GM21723 (cell line): ENCODE results near the gene PSMD1.
A peak's percentile ranks its signal among the peaks of the same experiment; 100 is the strongest.
"Not testable (repeated sequence)": the region's sequence is repeated elsewhere in the genome, so short reads cannot be mapped to it uniquely, and the experiment has no call there.

Experiments used
- ATAC-seq: cut with Tn5 transposase; IDR thresholded peaks from one replicate; pipeline ENCODE4 v1.9.1; 2021; ENCODE audit warnings: mild to moderate bottlenecking, moderate library complexity; ENCODE audit not compliant: unreplicated experiment

PSMD1 gene

DNA sequence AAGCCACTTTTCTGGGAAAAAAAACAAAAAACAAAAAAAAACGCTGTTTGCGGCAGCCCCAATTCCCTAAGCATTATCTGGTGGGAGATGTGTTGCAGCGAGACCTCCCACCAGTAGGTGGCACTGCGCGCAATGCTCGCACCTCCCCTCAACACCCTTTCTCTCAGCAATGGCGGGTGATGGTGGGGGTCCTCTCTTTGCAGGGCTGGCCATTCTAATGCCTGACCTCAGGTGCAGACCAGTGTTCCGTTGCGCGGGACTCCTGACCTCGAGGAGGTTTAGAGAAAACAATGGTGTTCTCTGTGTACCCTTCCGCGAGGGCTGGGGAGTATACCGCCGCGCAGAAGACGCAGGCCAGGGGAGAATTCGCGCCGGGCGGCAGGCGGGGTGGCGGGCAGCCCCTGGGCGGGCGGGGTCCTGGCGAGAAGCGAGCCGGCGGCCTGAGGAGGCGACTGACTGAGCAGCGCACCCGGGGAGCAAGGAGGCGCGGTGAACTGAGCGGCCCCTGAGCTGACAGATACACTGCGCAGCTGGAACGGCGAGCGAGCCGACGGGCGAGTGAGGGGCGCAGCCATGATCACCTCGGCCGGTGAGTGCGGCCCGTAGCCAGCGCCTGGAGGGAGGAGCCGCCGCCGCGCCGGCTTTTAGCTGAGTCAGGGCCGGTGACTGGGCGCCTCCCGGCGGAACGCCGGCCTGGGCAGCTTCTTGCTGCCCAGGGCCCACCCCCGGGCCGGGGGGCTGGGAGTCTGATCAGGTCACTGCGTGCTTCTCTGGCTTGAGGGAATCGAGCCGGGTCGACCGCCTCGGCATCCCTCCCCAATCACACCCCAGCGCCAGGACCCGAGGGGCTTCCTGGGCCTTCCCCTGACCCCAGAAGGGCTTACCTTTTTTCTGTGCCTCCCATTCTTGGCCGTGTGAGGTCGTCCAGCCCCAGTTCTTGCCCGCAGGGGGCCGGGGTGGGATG lies at the start of gene PSMD1:
Gene PSMD1, plus strand, starts transcription at position 415 of the 964 bp plus-strand sequence. Its CDS starts 159 bp downstream, at position 574.
- ATAC-seq: peak; percentile 78

DNA sequence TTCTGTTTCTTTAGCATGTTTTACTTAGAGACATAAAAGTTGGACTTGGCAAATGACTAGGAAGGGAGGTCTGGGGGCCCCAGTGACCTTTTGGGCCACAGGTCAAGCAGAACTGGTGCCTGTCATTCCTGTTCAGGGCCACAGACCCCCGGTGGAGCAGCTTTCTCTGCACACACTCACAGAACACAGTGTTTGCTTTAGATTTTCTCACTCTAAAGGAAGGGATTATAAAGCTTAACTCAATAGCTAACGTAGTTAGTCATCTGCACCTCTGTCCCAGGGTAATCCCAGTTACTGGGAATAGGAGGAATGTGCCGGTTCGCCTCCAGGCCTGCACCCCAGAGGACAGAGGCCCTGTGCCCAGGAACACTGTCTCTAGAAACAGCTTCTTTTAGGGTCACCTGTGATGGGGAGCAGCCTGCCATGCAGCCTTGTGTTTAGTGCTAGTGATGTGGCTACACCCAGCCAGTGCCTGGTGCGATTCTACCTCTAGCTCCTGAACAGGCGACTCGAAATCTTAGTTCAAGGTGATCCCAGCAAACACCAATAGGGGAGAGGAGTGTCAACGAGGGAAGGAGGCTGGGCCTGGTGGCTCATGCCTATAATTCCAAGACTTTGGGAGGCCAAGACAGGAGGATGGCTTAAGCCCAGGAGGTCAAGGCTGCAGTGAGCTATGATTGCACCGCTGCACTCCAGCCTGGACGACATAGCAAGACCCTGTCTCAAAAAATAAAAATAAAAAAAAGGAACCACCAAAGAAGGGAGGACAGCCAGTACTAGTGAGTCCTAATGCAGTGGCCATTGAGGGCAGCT lies 49.2 kb upstream of the PSMD1 start:
- ATAC-seq: no peak

DNA sequence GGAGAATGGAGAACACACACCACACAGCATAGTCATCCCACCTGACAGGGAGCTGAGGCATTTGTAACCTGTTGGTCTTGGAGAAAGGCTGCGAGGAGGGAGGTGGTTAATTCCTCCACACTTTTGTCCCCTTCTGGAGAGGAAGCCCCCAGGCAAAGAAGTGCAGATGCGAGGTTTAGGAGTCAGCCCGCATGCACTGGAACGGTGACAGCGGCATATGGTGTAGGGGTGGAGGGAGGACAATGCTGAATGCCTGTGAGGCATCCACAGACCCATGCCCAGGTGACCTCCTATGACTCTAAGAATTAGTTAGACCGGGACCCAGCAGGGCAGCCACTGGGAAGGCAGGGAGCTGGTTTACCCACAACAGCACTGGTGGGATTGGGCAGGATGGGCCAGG lies 48.5 kb upstream of the PSMD1 start:
- no peak for ATAC-seq

GRCh38 chr2:231009236-231009919 lies 47.3 kb upstream of the PSMD1 start:
- no peak for ATAC-seq

DNA sequence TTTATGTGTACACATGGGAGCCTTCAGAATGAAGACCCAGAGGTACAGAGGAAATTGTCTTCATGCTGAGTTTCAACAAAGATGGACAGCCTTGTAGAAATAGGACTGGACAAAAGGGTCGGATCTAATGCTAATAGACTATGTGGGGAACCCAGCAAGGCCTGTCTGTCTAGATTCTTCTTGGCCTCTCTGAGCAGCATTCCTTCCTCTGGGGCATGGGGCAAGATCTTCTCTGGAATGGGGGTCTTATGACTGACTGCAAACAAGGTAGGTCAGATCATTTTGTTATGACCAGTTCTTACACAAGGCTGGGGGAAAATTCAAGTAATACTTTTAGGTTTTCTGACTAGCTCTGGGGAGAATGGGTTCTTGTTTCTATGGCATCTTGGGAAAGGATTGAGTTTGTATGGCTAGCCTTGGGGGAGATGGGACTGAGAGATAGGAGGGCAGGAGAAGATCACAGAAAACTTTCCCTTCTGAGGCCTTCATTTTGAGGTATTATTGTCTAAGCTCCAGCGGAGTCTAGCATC lies 46.4 kb upstream of the PSMD1 start:
- no peak for ATAC-seq

- ATAC-seq: no peak
Observed at GRCh38 chr2:231011526-231011925, 45.1 kb upstream of the PSMD1 start.

- ATAC-seq: no peak
Observed at GRCh38 chr2:231012463-231012862, 44.2 kb upstream of the PSMD1 start.

DNA sequence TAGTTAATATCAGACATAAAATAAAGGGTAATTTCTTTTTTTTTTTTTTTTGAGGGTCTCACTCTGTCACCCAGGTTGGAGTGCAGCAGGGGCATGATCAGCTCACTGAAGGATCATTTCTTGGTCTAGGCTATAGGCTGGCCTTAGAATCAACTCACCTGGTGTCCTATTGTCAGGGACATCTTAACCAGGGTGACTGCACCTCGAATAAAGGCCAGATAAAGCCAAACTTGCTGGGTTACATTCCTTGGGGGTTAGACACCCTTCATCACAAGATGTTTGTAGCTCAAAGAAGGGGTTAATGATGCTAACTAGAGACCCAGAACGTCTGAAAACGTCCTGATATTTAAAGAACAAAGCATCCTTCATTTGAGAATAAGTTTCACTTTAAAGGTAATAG lies 42.8 kb upstream of the PSMD1 start:
- no peak for ATAC-seq

DNA sequence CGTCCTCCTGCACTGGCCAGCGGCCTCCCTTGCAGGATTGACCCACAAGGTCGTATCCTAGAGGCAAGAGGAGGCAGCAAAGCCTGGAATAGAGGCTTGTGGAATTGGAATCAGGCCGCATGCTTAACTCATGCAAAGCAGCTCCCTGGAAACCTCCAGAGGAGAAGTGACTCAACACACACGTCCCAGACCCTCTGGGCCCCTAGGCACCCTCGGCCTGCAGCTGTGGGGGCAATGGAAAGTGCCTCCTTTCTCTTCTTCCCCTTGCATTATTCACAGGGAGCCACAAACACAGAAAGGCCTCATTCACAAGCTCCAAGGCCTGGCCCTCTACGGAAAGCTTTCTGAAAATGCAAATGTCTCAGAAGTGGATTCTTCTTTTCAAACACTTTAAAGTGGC lies 41.2 kb upstream of the PSMD1 start:
- no peak for ATAC-seq

GRCh38 chr2:231015926-231016325 lies 40.7 kb upstream of the PSMD1 start:
- ATAC-seq: no peak

DNA sequence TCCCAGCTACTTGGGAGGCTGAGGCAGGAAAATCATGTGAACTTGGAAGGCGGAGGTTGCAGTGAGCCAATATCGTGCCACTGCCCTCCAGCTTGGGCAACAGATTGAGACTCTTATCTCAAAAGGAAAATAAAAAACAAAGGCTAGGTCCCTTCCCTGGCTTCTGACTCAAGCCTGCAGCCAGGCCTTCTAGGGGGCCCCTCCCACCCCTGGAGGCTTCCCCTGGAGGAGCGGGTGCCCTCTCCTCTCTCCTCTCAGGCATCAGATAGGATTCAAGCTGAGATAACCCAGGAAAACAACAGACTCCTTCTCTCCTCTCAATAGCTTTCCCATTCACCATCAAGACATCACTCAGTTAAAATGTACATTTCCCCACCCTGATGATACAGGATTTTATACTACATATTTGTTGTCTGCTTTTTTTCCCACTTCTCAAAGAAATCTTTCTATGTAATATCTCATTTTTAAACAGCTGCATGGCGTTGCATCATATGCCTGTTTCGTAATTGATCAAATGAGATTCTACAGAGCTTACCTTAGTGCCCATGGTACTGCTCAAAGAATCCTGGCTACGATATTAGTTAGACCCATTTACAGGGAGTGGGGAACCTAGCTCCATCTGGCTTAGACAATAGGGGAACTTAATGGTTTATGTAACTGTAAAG lies 40.0 kb upstream of the PSMD1 start:
- no peak for ATAC-seq

DNA sequence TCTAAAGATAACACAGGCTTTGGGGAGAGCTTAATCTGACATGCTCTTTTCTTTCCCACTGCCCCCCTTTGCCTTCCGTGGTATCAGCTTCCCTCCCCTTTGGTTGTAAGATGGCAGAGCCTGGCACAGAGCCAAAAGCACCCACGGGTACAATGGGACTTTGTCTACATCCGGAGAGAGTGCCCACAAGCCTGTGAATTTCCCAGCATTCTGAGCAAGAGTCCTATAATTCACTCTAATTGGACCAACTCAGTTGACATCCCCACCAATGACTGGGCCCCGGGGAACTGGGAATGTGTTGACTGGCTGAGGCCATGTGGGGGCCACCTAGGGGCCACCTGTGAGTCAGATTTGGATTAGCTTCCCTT lies 39.5 kb upstream of the PSMD1 start:
- ATAC-seq: no peak

DNA sequence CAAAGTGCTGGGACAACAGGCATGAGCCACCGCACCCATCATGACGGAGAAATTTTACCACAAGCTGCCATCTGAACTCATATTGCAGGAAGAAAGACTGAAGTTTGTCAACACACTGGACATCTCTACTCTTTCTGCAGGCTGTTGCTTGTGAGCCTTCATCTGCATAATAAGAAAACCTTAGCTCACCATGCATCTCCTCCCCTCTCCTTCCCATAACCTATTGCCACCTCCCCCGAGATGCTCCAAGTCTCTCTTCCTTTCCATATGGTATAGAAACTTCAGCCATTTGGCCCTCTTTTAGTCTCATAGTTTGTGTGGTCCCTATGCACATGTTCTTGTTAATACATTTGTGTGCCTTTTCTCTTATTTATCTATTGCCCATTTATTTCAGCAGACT lies 38.5 kb upstream of the PSMD1 start:
- ATAC-seq: no peak

DNA sequence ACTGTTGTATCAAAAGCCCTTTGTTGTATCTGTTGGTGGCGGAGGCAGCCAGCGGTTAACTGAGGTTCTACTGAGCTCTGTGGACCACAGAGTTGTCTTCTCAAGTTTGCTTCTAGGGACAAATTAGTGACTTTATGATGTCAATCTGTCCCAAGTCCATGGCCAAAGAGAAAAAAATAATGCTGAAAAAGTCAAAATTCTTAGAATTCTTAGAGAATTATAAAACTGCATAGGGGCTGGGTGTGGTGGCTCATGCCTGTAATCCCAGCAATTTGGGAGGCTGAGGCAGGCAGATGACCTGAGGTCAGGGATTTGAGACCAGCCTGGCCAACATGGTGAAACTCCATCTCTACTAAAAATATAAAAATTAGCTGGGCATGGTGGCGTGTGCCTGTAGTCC lies 31.6 kb upstream of the PSMD1 start:
- ATAC-seq: not testable (repeated sequence)

DNA sequence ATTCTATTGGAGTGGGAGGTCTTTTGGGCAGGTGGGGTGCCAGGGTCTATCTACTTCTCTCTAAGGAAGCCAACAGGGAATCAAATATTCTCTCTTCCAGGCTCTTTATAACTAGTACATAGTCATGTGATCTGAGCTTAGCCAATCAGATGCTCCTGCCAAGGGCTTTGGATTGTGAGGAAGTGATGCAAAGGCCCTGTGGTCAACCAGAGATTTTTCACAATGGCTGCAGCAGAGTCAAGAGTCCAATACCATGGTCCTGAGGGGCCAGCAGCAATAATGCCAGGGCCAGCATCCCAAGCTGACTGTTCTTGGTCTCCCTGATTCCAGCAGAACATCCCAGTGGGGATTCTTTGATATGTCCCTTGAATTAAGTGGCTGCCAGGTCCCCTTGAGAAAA lies 27.8 kb upstream of the PSMD1 start:
- no peak for ATAC-seq

GRCh38 chr2:231029563-231029962 lies 27.1 kb upstream of the PSMD1 start:
- no peak for ATAC-seq

- no peak for ATAC-seq
Observed at GRCh38 chr2:231030725-231031124, 25.9 kb upstream of the PSMD1 start.

DNA sequence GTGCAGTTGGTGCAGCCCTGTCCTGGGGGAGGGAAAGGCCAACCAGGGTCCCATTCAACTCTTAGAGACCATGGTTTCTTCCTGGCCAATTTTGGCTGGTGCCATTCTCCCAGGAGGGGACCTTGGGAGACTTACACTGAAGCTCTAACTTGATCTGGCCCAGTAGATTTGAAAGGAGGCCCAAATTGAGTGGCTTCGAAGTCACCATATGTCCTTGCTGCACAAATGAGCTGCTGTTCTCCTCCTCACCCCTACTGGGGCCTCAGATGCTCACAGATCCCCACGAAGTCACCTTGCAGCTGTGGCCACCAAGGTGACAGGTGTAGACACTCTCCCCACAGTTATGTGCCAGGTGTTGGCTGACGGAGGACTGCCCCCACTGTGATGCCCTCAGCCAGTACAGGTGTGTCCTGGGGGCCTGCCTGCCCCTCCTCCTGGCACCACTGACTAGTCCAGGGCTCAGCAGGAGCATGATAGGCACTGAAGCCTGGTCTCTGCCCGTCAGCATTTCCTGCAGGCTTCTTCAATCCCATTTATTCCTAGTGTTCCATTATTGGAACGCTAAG lies 24.0 kb upstream of the PSMD1 start:
- no peak for ATAC-seq

DNA sequence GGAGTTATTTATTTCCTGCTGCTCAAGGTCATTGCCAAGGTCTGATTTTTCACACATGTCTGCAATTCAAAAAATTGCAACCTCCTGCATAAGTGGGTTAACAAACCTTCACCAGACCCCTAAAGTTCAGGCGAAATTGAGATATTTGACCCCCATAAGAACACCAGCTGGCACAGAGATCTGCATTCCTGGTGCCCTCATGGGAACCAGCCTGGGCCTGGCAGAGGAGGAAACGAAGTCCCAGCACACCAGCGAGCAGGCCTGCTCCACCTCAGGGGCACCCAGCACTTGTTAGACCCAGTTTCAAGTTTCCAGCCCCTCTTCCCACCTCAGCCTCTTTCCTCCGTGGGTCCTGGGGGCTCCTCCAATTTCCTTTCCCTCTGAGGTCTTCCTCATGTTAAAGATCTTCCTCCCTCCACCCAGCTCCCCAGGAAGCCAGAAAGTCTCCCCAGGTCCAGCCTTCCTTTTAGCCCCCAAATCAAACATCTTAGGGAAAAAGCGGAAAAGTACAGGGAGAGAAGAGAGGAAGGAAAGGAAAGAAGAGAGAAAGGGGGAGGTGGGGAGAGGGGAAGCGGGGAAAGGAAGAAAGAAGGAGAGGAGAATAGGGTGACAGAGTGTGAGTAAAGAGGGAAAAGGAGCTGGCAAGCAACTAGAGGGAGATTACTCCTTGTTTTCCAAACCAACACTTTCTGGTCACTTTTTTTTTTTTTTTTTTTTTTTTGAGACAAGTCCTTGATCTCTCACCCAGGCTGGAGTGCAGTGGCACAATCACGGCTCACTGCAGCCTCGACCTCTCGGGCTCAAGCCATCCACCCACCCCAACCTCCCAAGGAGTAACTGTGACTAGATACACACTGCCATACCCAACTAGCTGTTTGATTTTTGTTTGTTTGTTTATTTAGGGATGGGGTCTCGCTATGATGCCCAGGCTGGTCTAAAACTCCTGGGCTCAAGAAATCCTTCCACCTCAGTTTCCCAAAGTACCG lies 23.2 kb upstream of the PSMD1 start:
- ATAC-seq: no peak
